ENCODE measurements around the gene SPATA20.

Gene SPATA20

DNA sequence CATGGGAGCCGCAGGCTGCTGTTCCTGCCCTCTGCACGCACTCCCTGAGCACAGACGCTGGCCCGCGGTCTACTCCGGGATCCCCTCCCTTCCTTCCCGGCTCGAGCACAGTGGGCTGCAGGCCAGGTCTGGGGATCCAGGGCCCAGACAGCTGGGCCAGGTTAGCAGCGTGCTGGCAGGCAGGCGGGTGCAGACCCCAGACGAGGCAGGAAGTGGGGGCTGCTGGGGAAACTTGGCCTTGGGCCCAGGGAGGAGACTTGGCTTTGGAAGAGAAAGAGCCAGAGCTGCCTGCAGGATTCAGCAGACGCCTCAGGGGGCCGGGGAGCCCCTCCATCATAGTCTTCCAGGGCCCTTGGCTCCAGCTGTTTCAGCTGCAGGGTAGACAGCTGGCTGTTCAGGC is 57.5 kb downstream of the SPATA20 start:
- no peak for DNase-seq

DNA sequence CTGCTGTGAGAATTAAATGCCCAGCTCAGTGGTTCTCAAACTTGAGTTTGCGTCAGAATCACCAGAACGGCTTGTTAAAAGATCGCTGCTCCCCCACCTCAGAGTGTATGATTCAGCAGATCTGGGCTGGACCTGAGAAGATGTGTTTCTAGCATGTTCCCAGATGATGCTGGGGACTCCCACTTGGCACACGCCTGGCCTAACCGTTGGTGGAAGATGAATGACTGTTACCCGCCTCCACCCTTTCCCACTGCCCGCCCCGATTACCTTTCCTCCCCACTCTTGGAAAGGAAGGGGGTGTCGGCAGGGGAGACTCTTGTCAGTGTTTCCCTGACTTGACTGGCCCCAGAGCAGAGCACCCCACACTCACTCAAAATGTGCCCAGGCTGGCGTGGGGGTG is 58.5 kb downstream of the SPATA20 start:
- DNase-seq: no peak
